ENCODE measurements around the gene WTAP.

Gene WTAP

DNA sequence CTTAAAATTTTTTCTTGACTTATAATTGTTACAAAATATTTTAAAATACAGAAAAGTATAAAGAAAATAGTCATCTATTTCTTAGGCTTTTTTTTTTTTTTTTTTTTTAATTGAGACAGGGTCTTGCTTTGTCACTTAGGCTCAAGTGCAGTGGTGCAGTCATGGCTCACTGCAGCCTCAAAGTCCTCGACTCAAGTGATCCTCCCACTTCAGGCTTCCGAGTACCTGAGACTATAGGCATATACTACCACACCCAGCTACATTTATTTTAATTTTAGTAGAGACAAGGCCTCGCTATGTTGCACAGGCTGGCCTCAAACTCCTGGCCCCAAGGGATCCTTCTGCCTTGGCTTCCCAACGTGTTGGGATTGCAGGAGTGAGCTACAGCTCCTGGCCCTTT lies 29.2 kb downstream of the WTAP start:
- H3K9me3 ChIP-seq (replicated peaks; ENCODE audit: low read length) = no peaks in the 10 kb centered on the region

DNA sequence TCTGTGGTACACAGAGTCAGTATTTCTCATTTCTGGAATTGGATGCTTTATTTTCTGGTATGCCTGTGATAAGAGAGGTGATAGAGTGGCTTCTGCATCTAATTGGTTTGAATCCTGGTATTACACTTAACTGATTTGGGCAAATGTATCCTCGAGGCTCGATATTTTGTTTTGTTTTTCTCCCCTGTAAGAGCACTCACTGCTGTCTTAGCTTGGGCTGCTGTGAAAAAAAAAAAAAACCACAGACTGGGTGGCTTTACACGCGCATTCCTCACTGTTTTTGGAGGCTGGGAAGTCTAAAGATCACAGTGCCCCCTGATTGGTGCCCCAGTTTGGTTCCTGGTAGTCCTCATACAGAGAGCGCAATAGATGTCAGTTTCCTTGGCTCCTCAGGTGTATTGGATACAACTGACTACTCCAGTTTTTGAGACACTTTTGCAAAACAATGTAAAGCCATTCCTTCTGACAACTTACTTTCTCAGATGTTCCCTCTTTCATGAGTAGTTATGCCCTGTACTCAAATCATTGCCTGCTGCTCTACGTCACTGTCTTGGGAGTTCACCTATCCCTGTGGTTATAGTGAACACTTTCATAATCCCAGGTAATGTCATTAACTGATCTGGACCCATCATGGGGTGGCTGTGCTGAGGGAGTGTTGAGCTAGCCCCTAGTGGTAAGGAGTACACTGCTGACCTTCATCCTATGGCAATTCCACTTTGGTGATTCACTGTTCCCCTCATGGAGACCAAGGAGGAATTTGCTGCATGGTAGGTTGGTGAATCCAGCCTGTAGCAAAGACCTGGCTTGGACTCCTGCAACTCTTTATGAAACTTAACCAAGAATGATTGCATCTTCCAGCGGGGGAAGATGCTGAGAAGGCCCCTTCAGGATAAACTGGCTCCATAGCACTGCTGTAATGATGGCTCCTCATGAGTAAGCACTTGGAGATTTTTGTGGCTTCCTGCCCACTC lies 31.0 kb downstream of the WTAP start:
- Histone ChIP-seq H3K4me2 (ENCODE audit: low read length) (no peak overlapping the region), H3K36me3 (ENCODE audit: insufficient read depth, low read length) (peaks cover 56% of the 10 kb centered on the region), H3K27me3 (ENCODE audit: control insufficient read depth, insufficient read depth, low read length) (no peaks in the 10 kb centered on the region), H3K9me3 (replicated peaks; ENCODE audit: low read length) (no peaks in the 10 kb centered on the region), H3K4me1 (ENCODE audit: control insufficient read depth, insufficient read depth, low read length) (peaks cover 41% of the 10 kb centered on the region), H3K9ac (ENCODE audit: low read depth, low read length) (no peak overlapping the region), H3K4me3 (ENCODE audit: low read length) (no peak overlapping the region)

More for the DNA sequence above, 29.2 kb downstream of the WTAP start:
- Histone ChIP-seq H3K36me3 (ENCODE audit: insufficient read depth, low read length) (peaks cover 74% of the 10 kb centered on the region), H3K4me3 (ENCODE audit: low read length) (no peak overlapping the region), H3K9ac (ENCODE audit: low read depth, low read length) (no peak overlapping the region), H3K27me3 (ENCODE audit: control insufficient read depth, insufficient read depth, low read length) (no peaks in the 10 kb centered on the region), H3K4me1 (ENCODE audit: control insufficient read depth, insufficient read depth, low read length) (peaks cover 31% of the 10 kb centered on the region), H3K4me2 (ENCODE audit: low read length) (no peak overlapping the region)

GRCh38 chr6:159759645-159760044 lies 32.3 kb downstream of the WTAP start:
- H3K9me3 ChIP-seq (replicated peaks; ENCODE audit: low read length) = no peaks in the 10 kb centered on the region
- H3K4me1 ChIP-seq (ENCODE audit: control insufficient read depth, insufficient read depth, low read length) = peaks cover 41% of the 10 kb centered on the region

GRCh38 chr6:159760602-159761057 lies 33.3 kb downstream of the WTAP start:
- peak overlapping the region; percentile 93 for H3K9ac ChIP-seq (ENCODE audit: low read depth, low read length)
- peaks cover 43% of the 10 kb centered on the region for H3K36me3 ChIP-seq (ENCODE audit: insufficient read depth, low read length)
- peak overlapping the region; percentile 98 for H3K4me3 ChIP-seq (ENCODE audit: low read length)
- peak overlapping the region; percentile 99 for H3K4me2 ChIP-seq (ENCODE audit: low read length)
- no peaks in the 10 kb centered on the region for H3K27me3 ChIP-seq (ENCODE audit: control insufficient read depth, insufficient read depth, low read length)
- H3K9me3 ChIP-seq (replicated peaks; ENCODE audit: low read length) = no peaks in the 10 kb centered on the region
- peaks cover 36% of the 10 kb centered on the region for H3K4me1 ChIP-seq (ENCODE audit: control insufficient read depth, insufficient read depth, low read length)

More at GRCh38 chr6:159759645-159760044, 32.3 kb downstream of the WTAP start:
- H3K36me3 ChIP-seq (ENCODE audit: insufficient read depth, low read length) = peaks cover 47% of the 10 kb centered on the region
- H3K27me3 ChIP-seq (ENCODE audit: control insufficient read depth, insufficient read depth, low read length) = no peaks in the 10 kb centered on the region
- H3K4me3 ChIP-seq (ENCODE audit: low read length) = no peak overlapping the region
- no peak overlapping the region for H3K4me2 ChIP-seq (ENCODE audit: low read length)
- H3K9ac ChIP-seq (ENCODE audit: low read depth, low read length) = peak overlapping the region; percentile 52

GRCh38 chr6:159761129-159761872 lies 34.0 kb downstream of the WTAP start:
- H3K4me1 ChIP-seq (ENCODE audit: control insufficient read depth, insufficient read depth, low read length) = peaks cover 36% of the 10 kb centered on the region
- H3K36me3 ChIP-seq (ENCODE audit: insufficient read depth, low read length) = peaks cover 40% of the 10 kb centered on the region
- H3K9me3 ChIP-seq (replicated peaks; ENCODE audit: low read length) = no peaks in the 10 kb centered on the region
- H3K9ac ChIP-seq (ENCODE audit: low read depth, low read length) = peak overlapping the region; percentile 93
- no peaks in the 10 kb centered on the region for H3K27me3 ChIP-seq (ENCODE audit: control insufficient read depth, insufficient read depth, low read length)
- peak overlapping the region; percentile 98 for H3K4me3 ChIP-seq (ENCODE audit: low read length)
- H3K4me2 ChIP-seq (ENCODE audit: low read length) = peak overlapping the region; percentile 99

- peaks cover 36% of the 10 kb centered on the region for H3K4me1 ChIP-seq (ENCODE audit: control insufficient read depth, insufficient read depth, low read length)
- no peaks in the 10 kb centered on the region for H3K9me3 ChIP-seq (replicated peaks; ENCODE audit: low read length)
- H3K36me3 ChIP-seq (ENCODE audit: insufficient read depth, low read length) = peaks cover 40% of the 10 kb centered on the region
Measured at GRCh38 chr6:159761873-159762680, 34.8 kb downstream of the WTAP start, which contains the start of gene ACAT2. Gene ACAT2 (plus strand): TSS chr6:159762045. CDS start chr6:159762088, 43 bp downstream.

GRCh38 chr6:159762681-159763293 lies 35.5 kb downstream of the WTAP start:
- Histone ChIP-seq H3K9ac (ENCODE audit: low read depth, low read length) (peak overlapping the region; percentile 93), H3K4me1 (ENCODE audit: control insufficient read depth, insufficient read depth, low read length) (peaks cover 36% of the 10 kb centered on the region), H3K4me2 (ENCODE audit: low read length) (peak overlapping the region; percentile 99), H3K27me3 (ENCODE audit: control insufficient read depth, insufficient read depth, low read length) (no peaks in the 10 kb centered on the region), H3K4me3 (ENCODE audit: low read length) (peak overlapping the region; percentile 98), H3K9me3 (replicated peaks; ENCODE audit: low read length) (no peaks in the 10 kb centered on the region), H3K36me3 (ENCODE audit: insufficient read depth, low read length) (peaks cover 43% of the 10 kb centered on the region)

More at GRCh38 chr6:159761873-159762680, 34.8 kb downstream of the WTAP start, which contains the start of gene ACAT2:
- H3K9ac ChIP-seq (ENCODE audit: low read depth, low read length) = peak within 1 kb of the TSS; percentile 93
- H3K4me2 ChIP-seq (ENCODE audit: low read length) = peak within 1 kb of the TSS; percentile 99
- H3K27me3 ChIP-seq (ENCODE audit: control insufficient read depth, insufficient read depth, low read length) = no peaks in the 10 kb centered on the region
- peak within 1 kb of the TSS; percentile 98 for H3K4me3 ChIP-seq (ENCODE audit: low read length)

- Histone ChIP-seq H3K4me1 (ENCODE audit: control insufficient read depth, insufficient read depth, low read length) (peaks cover 10% of the 10 kb centered on the region), H3K9ac (ENCODE audit: low read depth, low read length) (no peak overlapping the region), H3K4me3 (ENCODE audit: low read length) (no peak overlapping the region), H3K9me3 (replicated peaks; ENCODE audit: low read length) (no peaks in the 10 kb centered on the region), H3K36me3 (ENCODE audit: insufficient read depth, low read length) (peaks cover 60% of the 10 kb centered on the region), H3K27me3 (ENCODE audit: control insufficient read depth, insufficient read depth, low read length) (no peaks in the 10 kb centered on the region), H3K4me2 (ENCODE audit: low read length) (no peak overlapping the region)
Measured at GRCh38 chr6:159766906-159767305, 39.6 kb downstream of the WTAP start.

- H3K4me2 ChIP-seq (ENCODE audit: low read length) = no peak overlapping the region
- no peaks in the 10 kb centered on the region for H3K27me3 ChIP-seq (ENCODE audit: control insufficient read depth, insufficient read depth, low read length)
- no peak overlapping the region for H3K9ac ChIP-seq (ENCODE audit: low read depth, low read length)
- no peaks in the 10 kb centered on the region for H3K9me3 ChIP-seq (replicated peaks; ENCODE audit: low read length)
- H3K4me3 ChIP-seq (ENCODE audit: low read length) = no peak overlapping the region
- peaks cover 72% of the 10 kb centered on the region for H3K36me3 ChIP-seq (ENCODE audit: insufficient read depth, low read length)
- no peaks in the 10 kb centered on the region for H3K4me1 ChIP-seq (ENCODE audit: control insufficient read depth, insufficient read depth, low read length)
Measured at GRCh38 chr6:159769470-159769869, 42.2 kb downstream of the WTAP start.

DNA sequence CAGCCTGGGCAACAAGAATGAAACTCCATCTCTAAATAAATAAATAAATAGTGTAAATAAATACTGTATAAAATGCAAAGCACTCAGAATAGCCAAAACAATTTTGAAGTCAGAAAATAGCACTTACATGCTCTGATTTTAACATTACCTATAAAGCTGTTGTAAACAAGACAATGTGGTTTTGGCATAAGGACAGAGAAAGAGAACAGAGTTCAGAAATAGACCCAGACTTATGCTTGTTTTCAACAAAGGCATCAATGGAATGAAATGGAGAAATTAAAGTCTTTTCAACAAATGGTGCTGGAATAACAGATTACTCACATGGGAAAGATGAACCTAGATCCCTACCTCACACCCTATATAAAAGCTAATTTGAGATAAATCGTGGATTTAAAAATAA lies 44.9 kb downstream of the WTAP start:
- H3K4me1 ChIP-seq (ENCODE audit: control insufficient read depth, insufficient read depth, low read length) = no peaks in the 10 kb centered on the region
- H3K27me3 ChIP-seq (ENCODE audit: control insufficient read depth, insufficient read depth, low read length) = no peaks in the 10 kb centered on the region
- no peak overlapping the region for H3K9ac ChIP-seq (ENCODE audit: low read depth, low read length)
- H3K9me3 ChIP-seq (replicated peaks; ENCODE audit: low read length) = no peaks in the 10 kb centered on the region
- H3K36me3 ChIP-seq (ENCODE audit: insufficient read depth, low read length) = peaks cover 73% of the 10 kb centered on the region
- H3K4me2 ChIP-seq (ENCODE audit: low read length) = no peak overlapping the region
- no peak overlapping the region for H3K4me3 ChIP-seq (ENCODE audit: low read length)
